ENCODE results near the gene MAP2K6. TPM values are rescaled to one million over a fixed set of nuclear protein-coding genes. Genes with fewer than 3 reads are reported as not detected.

The MAP2K6 gene
- total and polyA plus RNA-seq, 2 of the 8 experiments (the other 6 are each of a cell fraction or from before 2014, with no cell fraction given): 11.0 to 44.1 TPM

DNA sequence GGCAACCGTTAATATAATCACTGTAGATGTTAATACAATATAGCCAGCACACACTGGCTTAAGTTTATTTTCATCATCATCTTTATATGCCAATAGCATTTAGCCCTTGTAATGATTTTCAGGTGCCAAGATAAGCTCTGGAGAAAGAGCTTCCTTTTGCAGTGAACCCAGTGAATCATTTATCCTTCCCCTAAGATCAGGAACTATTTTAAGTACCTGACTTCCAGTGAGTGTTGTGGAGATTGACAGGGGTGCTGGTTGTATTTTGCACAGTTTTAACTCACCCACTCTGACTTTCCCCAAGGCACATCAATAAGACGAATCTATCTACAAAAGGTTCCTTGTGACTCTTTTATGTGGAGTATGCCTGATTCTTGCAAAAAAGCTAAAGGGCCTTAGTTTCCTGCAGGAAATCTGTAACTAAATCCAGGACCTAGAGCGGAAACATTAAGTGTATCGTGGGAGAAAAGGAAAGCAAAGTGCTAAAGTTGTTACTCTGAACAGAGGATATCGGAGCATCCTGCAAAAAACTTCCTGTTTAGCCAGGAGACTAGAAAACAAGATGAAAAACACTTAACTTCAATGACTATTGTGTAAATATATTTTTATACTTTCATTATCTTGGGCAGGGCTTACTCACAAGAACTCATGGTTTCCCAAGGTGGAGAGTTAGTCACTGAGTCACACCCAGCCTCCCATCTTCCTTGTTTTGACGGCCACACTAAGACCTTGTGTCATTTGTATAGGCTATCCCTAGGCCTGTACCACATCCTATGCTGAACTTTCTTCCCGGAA is 183.6 kb downstream of the MAP2K6 start (continued):
- TF ChIP-seq HDAC6 (IDR thresholded peaks at IDR 0.05; ENCODE audit: low read depth, low read length) (no peak), SIN3A (conservative IDR thresholded peaks at IDR 0.05 in 1 of 2, IDR thresholded peaks at IDR 0.05 in 1 of 2; ENCODE audit: low read depth in 1 of 2, low read length in 2 of 2) (no peak), RAD21 (IDR thresholded peaks at IDR 0.05 in 1 of 2, conservative IDR thresholded peaks at IDR 0.05 in 1 of 2; ENCODE audit: low read depth in 2 of 2, low read length in 2 of 2) (no peak), KDM5A (IDR thresholded peaks at IDR 0.05; ENCODE audit: low read length) (no peak), RBBP5 (IDR thresholded peaks at IDR 0.05; ENCODE audit: borderline replicate concordance, low read depth, low read length) (no peak)
- TF ChIP-seq, protein P1, sequence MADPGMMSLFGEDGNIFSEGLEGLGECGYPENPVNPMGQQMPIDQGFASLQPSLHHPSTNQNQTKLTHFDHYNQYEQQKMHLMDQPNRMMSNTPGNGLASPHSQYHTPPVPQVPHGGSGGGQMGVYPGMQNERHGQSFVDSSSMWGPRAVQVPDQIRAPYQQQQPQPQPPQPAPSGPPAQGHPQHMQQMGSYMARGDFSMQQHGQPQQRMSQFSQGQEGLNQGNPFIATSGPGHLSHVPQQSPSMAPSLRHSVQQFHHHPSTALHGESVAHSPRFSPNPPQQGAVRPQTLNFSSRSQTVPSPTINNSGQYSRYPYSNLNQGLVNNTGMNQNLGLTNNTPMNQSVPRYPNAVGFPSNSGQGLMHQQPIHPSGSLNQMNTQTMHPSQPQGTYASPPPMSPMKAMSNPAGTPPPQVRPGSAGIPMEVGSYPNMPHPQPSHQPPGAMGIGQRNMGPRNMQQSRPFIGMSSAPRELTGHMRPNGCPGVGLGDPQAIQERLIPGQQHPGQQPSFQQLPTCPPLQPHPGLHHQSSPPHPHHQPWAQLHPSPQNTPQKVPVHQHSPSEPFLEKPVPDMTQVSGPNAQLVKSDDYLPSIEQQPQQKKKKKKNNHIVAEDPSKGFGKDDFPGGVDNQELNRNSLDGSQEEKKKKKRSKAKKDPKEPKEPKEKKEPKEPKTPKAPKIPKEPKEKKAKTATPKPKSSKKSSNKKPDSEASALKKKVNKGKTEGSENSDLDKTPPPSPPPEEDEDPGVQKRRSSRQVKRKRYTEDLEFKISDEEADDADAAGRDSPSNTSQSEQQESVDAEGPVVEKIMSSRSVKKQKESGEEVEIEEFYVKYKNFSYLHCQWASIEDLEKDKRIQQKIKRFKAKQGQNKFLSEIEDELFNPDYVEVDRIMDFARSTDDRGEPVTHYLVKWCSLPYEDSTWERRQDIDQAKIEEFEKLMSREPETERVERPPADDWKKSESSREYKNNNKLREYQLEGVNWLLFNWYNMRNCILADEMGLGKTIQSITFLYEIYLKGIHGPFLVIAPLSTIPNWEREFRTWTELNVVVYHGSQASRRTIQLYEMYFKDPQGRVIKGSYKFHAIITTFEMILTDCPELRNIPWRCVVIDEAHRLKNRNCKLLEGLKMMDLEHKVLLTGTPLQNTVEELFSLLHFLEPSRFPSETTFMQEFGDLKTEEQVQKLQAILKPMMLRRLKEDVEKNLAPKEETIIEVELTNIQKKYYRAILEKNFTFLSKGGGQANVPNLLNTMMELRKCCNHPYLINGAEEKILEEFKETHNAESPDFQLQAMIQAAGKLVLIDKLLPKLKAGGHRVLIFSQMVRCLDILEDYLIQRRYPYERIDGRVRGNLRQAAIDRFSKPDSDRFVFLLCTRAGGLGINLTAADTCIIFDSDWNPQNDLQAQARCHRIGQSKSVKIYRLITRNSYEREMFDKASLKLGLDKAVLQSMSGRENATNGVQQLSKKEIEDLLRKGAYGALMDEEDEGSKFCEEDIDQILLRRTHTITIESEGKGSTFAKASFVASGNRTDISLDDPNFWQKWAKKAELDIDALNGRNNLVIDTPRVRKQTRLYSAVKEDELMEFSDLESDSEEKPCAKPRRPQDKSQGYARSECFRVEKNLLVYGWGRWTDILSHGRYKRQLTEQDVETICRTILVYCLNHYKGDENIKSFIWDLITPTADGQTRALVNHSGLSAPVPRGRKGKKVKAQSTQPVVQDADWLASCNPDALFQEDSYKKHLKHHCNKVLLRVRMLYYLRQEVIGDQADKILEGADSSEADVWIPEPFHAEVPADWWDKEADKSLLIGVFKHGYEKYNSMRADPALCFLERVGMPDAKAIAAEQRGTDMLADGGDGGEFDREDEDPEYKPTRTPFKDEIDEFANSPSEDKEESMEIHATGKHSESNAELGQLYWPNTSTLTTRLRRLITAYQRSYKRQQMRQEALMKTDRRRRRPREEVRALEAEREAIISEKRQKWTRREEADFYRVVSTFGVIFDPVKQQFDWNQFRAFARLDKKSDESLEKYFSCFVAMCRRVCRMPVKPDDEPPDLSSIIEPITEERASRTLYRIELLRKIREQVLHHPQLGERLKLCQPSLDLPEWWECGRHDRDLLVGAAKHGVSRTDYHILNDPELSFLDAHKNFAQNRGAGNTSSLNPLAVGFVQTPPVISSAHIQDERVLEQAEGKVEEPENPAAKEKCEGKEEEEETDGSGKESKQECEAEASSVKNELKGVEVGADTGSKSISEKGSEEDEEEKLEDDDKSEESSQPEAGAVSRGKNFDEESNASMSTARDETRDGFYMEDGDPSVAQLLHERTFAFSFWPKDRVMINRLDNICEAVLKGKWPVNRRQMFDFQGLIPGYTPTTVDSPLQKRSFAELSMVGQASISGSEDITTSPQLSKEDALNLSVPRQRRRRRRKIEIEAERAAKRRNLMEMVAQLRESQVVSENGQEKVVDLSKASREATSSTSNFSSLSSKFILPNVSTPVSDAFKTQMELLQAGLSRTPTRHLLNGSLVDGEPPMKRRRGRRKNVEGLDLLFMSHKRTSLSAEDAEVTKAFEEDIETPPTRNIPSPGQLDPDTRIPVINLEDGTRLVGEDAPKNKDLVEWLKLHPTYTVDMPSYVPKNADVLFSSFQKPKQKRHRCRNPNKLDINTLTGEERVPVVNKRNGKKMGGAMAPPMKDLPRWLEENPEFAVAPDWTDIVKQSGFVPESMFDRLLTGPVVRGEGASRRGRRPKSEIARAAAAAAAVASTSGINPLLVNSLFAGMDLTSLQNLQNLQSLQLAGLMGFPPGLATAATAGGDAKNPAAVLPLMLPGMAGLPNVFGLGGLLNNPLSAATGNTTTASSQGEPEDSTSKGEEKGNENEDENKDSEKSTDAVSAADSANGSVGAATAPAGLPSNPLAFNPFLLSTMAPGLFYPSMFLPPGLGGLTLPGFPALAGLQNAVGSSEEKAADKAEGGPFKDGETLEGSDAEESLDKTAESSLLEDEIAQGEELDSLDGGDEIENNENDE (IDR thresholded peaks at IDR 0.05; ENCODE audit: insufficient replicate concordance, low read length): no peak

All from H1 (cell line).